ENCODE measurements around the gene IGSF8.
A peak's percentile ranks its signal among the peaks of the same experiment; 100 is the strongest.

Gene IGSF8

DNA sequence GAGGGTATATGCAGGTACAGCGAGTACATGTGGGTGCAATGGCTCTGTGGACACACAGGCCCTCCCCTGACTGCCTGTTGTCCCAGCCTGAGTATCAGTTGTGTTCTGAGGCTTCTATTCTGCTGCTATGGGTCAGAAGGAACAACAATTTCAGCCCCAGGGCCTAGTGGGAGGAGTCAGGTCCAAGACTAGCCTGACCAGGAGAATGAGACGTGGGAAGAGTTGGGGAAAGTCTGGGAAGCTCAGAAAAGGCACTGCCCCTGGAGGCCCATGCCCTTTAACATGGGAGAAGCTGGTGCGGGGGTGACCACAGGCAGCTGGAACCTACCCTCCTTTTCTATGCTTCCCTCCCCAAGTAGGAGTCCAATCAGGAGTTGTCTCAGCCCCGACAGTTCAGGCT is 7.7 kb downstream of the IGSF8 start:
- DNase-seq (ENCODE audit: low read depth in 2 of 3, low spot score in 2 of 3): no peak

- no peak for DNase-seq (ENCODE audit: low read depth in 2 of 3, low spot score in 2 of 3)
Measured at GRCh38 chr1:160089883-160090282, 8.5 kb downstream of the IGSF8 start.

DNA sequence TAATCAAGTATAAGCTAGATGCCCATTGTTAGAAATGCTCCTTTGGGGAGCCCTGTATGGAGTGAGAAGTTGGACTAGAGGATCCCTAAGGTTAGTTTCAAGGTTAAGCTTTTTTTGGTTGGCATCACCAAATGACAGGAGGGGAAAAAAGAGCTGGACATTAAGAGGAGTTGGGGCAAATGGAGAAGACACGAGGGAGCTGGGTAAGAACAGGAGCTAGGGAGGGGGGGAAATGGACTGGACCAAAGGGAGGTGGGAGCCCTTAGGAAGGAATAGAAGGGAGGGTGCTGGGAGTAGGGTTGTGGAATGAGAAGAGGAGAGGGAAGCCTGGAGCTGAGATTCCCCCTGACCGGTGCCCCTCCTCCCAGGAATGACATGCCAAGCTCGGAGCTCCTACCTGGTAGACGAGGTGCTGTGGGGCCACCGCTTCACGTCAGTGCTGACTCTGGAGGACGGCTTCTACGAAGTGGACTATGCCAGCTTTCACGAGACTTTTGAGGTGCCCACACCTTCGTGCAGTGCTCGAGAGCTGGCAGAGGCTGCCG is 11.2 kb downstream of the IGSF8 start:
- DNase-seq (ENCODE audit: low read depth in 2 of 3, low spot score in 2 of 3): no peak

GRCh38 chr1:160086456-160086892 is 11.9 kb downstream of the IGSF8 start:
- no peak for DNase-seq (ENCODE audit: low read depth in 2 of 3, low spot score in 2 of 3)

- DNase-seq (ENCODE audit: low read depth in 2 of 3, low spot score in 2 of 3): peak; percentile 56 to 77 (median 69)
Measured at GRCh38 chr1:160085686-160086455, 12.5 kb downstream of the IGSF8 start.

DNA sequence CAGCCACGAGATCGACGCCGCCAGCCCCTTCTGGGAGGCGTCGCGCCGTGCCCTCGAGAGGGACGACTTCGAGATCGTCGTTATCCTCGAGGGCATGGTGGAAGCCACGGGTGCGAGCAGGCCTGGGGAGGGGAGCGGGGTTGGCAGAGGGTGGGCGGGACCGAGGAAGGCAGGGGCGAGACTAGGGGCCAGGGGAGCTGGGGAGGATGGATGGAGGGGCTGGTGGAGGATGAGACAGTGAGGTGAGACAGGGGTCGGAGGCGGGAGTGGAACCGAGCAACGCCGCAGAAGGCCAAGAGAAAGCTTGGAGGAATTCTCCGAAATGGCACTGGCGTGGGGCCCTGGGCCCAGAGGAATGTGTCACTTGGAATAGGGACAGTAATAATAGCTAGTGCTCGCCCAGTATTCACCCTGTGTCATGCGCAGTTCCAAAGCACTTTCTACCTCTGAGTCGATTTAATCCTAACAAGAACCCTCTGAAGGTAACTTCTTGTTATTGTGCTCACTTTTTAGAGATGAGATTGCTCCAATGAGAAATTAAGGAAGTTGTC is 13.6 kb downstream of the IGSF8 start:
- DNase-seq (ENCODE audit: low read depth in 2 of 3, low spot score in 2 of 3): no peak

DNA sequence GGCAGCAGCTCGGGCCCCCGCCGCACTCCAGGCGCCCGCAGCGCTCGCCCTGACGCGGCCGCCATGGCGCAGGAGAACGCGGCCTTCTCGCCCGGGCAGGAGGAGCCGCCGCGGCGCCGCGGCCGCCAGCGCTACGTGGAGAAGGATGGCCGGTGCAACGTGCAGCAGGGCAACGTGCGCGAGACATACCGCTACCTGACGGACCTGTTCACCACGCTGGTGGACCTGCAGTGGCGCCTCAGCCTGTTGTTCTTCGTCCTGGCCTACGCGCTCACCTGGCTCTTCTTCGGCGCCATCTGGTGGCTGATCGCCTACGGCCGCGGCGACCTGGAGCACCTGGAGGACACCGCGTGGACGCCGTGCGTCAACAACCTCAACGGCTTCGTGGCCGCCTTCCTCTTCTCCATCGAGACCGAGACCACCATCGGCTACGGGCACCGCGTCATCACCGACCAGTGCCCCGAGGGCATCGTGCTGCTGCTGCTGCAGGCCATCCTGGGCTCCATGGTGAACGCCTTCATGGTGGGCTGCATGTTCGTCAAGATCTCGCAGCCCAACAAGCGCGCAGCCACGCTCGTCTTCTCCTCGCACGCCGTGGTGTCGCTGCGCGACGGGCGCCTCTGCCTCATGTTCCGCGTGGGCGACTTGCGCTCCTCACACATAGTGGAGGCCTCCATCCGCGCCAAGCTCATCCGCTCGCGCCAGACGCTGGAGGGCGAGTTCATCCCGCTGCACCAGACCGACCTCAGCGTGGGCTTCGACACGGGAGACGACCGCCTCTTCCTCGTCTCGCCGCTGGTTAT is 14.2 kb downstream of the IGSF8 start:
- no peak for DNase-seq (ENCODE audit: low read depth in 2 of 3, low spot score in 2 of 3)

DNA sequence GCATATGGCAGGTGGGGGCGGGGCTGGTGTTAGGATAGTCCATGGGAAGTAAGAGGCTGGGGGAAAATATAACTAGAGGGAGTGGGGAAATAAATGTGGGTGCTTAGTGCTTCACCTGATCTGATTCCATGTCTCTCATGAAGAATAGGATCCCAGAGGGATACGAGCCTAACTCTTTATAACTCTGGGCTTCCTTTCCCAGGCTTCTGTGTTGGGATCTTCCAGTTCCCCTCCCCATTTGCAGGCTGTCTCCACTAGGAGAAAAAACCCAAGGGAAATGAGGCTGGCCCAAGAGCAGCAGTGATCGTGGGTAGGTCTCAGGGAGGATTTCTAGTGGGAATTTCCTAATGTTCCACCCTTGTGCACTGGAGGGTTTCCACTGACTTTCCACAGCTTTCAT is 15.5 kb downstream of the IGSF8 start:
- DNase-seq (ENCODE audit: low read depth in 2 of 3, low spot score in 2 of 3): no peak

DNA sequence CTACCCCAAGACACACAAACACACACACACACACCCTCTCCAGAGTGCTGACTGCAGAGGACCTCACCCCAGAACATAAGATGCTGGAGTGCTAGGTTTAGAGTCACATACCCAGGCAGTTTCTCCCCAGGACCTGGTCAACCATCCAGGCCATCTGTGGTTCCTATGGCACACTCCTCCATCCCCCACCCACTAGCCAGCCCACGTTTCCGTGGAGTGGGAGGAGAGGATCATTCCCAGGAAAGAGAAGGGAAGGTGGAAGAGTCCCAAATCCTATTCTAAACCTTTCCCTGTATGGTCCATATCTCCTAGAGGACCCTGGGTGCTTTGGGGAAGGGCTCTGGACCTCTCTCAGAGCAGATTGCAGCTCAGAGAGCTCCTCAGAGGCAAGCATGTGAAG is 15.9 kb downstream of the IGSF8 start:
- DNase-seq (ENCODE audit: low read depth in 2 of 3, low spot score in 2 of 3): no peak

GRCh38 chr1:160081261-160081936 is 17.0 kb downstream of the IGSF8 start, which contains the start of gene KCNJ9:
Gene KCNJ9 (plus strand): TSS chr1:160081538. CDS start chr1:160084031, 2,493 bp downstream.
- DNase-seq (ENCODE audit: low read depth in 2 of 3, low spot score in 2 of 3): no peak

- no peak for DNase-seq (ENCODE audit: low read depth in 2 of 3, low spot score in 2 of 3)
Measured at GRCh38 chr1:160080381-160081100, 17.9 kb downstream of the IGSF8 start.

- DNase-seq (ENCODE audit: low read depth in 2 of 3, low spot score in 2 of 3): no peak
Measured at GRCh38 chr1:160079448-160079847, 19.0 kb downstream of the IGSF8 start.

DNA sequence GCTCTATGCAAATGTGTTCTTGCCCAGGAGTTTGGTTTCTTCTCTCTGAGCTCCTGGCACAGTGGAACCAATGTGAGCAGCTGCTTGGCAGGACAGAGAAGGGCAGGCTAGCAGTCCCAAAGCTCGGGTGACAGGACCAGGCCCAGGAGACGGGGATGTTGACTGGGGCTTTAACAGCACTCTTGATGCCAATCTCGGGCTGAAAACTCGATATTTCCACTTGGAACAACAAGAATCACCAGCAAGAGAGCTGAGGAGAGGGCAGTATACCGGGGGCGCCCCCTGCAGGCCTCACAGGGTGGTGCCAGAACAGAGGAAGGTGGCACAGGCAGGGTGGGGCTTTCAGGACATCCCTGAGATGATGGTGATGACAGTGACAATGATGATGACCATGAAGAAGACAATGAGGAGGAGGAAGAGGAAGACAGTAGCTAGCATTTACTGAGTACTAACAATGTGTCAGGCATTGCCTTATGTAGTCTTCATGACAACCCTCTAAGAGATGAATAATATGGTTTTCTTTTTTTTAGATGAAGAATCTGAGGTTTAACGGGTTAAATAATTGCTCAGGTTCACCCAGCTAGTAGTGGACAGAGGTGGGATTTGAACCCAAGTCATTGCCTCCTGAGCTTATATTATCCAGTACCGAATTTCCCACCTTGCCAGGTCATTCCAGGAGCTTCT is 19.8 kb downstream of the IGSF8 start:
- DNase-seq (ENCODE audit: low read depth in 2 of 3, low spot score in 2 of 3): peak in 1 of 3 experiments; percentile 47

- no peak for DNase-seq (ENCODE audit: low read depth in 2 of 3, low spot score in 2 of 3)
Measured at GRCh38 chr1:160077486-160077885, 20.9 kb downstream of the IGSF8 start.

DNA sequence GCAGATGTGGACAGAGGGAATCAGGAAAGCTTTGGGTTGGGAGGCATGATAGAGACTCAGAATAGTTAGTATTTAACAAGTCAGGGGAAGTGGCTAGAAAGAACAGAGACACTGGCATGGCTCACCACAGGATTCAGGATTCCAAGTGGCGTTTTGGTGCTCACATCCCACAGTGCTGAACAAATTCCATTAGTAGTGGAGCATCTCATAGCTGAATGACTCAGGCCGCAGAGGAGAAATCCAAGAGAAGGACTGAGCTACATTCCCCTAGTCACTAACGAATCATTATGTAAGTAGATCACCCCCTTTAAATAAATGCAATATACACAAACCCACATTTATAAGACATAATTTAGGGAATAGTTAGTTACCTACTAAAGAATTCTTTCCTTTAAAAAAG is 22.1 kb downstream of the IGSF8 start:
- no peak for DNase-seq (ENCODE audit: low read depth in 2 of 3, low spot score in 2 of 3)

- DNase-seq (ENCODE audit: low read depth in 2 of 3, low spot score in 2 of 3): no peak
Measured at GRCh38 chr1:160075836-160076235, 22.6 kb downstream of the IGSF8 start.

GRCh38 chr1:160074865-160075264 is 23.6 kb downstream of the IGSF8 start:
- no peak for DNase-seq (ENCODE audit: low read depth in 2 of 3, low spot score in 2 of 3)

DNA sequence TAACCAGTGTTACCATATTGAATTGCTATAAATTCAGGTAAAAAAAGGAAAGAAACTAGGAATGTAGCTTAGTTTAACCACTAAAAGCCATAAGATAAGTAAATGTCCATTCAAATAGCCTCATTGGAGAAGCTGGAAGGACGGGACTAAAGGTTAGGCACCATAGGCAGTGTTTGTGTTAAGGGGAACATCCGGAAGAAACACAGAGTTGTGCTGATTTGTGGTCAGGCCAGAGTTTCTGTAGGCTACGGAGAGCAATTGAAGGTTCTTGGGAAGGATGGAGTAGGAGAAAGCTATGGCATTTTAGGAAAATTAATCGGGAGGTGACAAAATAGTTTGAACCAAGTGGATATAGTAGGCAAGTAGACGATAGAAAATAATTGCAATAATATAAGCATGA is 27.1 kb downstream of the IGSF8 start:
- DNase-seq (ENCODE audit: low read depth in 2 of 3, low spot score in 2 of 3): no peak

- peak; percentile 26 to 52 (median 41) for DNase-seq (ENCODE audit: low read depth in 2 of 3, low spot score in 2 of 3)
Measured at GRCh38 chr1:160070243-160071163, 27.9 kb downstream of the IGSF8 start.
